ENCODE data around the gene C3orf38.
"Not testable (repeated sequence)": the region's sequence is repeated elsewhere in the genome, so short reads cannot be mapped to it uniquely, and the experiment has no call there.

The C3orf38 gene

GRCh38 chr3:88149509-88150362 lies at the start of gene C3orf38:
Gene C3orf38 (plus strand): TSS chr3:88149959. CDS start chr3:88150053, 94 bp downstream.
- no peak for TF ChIP-seq Cebpa-rat (IDR thresholded peaks at IDR 0.05)
- peak within 1 kb of the TSS; percentile 91 for H3K9ac ChIP-seq
- H3K4me1 ChIP-seq: peaks cover 34% of the 10 kb centered on the region
- no peaks in the 10 kb centered on the region for H3K27me3 ChIP-seq
- peaks cover 18% of the 10 kb centered on the region for H3K36me3 ChIP-seq
- H3K27ac ChIP-seq: peak within 1 kb of the TSS; percentile 91
- peak within 1 kb of the TSS; percentile 88 for H3K4me3 ChIP-seq
- peak within 1 kb of the TSS; percentile 73 for H3K4me2 ChIP-seq
- H3K9me3 ChIP-seq: no peaks in the 10 kb centered on the region
- H4K20me1 ChIP-seq: peaks cover 30% of the 10 kb centered on the region

- no peak overlapping the region for H3K4me2 ChIP-seq
- peaks cover 50% of the 10 kb centered on the region for H3K36me3 ChIP-seq
- peaks cover 10% of the 10 kb centered on the region; the same call in 1 of the 2 replicates for H4K20me1 ChIP-seq
- no peak overlapping the region for H3K4me3 ChIP-seq
- H3K9ac ChIP-seq: no peak overlapping the region
- peaks cover 43% of the 10 kb centered on the region for H3K9me3 ChIP-seq
- H3K4me1 ChIP-seq: no peaks in the 10 kb centered on the region
- H3K27me3 ChIP-seq: no peaks in the 10 kb centered on the region
- H3K27ac ChIP-seq: no peak overlapping the region
- TF ChIP-seq Cebpa-rat (IDR thresholded peaks at IDR 0.05): no peak
Measured at GRCh38 chr3:88101142-88101541, 48.6 kb upstream of the C3orf38 start.

- Histone ChIP-seq H3K4me1 (no peaks in the 10 kb centered on the region), H4K20me1 (peaks cover 19% of the 10 kb centered on the region; the same call in 1 of the 2 replicates), H3K9me3 (peaks cover 9% of the 10 kb centered on the region; the same call in 1 of the 2 replicates), H3K27ac (no peak overlapping the region), H3K4me3 (no peak overlapping the region), H3K36me3 (peaks cover 39% of the 10 kb centered on the region), H3K9ac (no peak overlapping the region), H3K27me3 (no peaks in the 10 kb centered on the region), H3K4me2 (no peak overlapping the region)
- TF ChIP-seq Cebpa-rat (IDR thresholded peaks at IDR 0.05): no peak
Measured at GRCh38 chr3:88105325-88105724, 44.4 kb upstream of the C3orf38 start.

- no peak for TF ChIP-seq Cebpa-rat (IDR thresholded peaks at IDR 0.05)
- Histone ChIP-seq H4K20me1 (0 out of 2 replicates have a peak, but pooled peaks cover 13% of the 10 kb centered on the region), H3K27ac (no peak overlapping the region), H3K27me3 (no peaks in the 10 kb centered on the region), H3K9ac (no peak overlapping the region), H3K4me1 (no peaks in the 10 kb centered on the region), H3K36me3 (peaks cover 43% of the 10 kb centered on the region), H3K9me3 (no peaks in the 10 kb centered on the region), H3K4me3 (no peak overlapping the region), H3K4me2 (no peak overlapping the region)
Measured at GRCh38 chr3:88112289-88112688, 37.5 kb upstream of the C3orf38 start.

GRCh38 chr3:88113311-88114162 lies 36.2 kb upstream of the C3orf38 start:
- Histone ChIP-seq H3K27me3 (no peaks in the 10 kb centered on the region), H3K4me2 (no peak overlapping the region), H4K20me1 (0 out of 2 replicates have a peak, but pooled peaks cover 13% of the 10 kb centered on the region), H3K9me3 (peaks cover 8% of the 10 kb centered on the region), H3K4me3 (no peak overlapping the region), H3K36me3 (peaks cover 50% of the 10 kb centered on the region), H3K27ac (no peak overlapping the region), H3K9ac (no peak overlapping the region), H3K4me1 (no peaks in the 10 kb centered on the region)
- no peak for TF ChIP-seq Cebpa-rat (IDR thresholded peaks at IDR 0.05)

GRCh38 chr3:88114878-88115549 lies 34.7 kb upstream of the C3orf38 start:
- TF ChIP-seq Cebpa-rat (IDR thresholded peaks at IDR 0.05): no peak
- Histone ChIP-seq H3K9me3 (peaks cover 10% of the 10 kb centered on the region), H3K4me2 (no peak overlapping the region), H3K4me3 (no peak overlapping the region), H3K27me3 (no peaks in the 10 kb centered on the region), H3K4me1 (no peaks in the 10 kb centered on the region), H3K9ac (no peak overlapping the region), H3K36me3 (peaks cover 51% of the 10 kb centered on the region), H4K20me1 (0 out of 2 replicates have a peak, but pooled peaks cover 11% of the 10 kb centered on the region), H3K27ac (no peak overlapping the region)

GRCh38 chr3:88117683-88118082 lies 32.1 kb upstream of the C3orf38 start:
- Histone ChIP-seq H4K20me1 (no peaks in the 10 kb centered on the region), H3K9ac (no peak overlapping the region), H3K27me3 (no peaks in the 10 kb centered on the region), H3K27ac (no peak overlapping the region), H3K9me3 (peaks cover 10% of the 10 kb centered on the region), H3K4me1 (no peaks in the 10 kb centered on the region), H3K4me3 (no peak overlapping the region), H3K4me2 (no peak overlapping the region), H3K36me3 (peaks cover 61% of the 10 kb centered on the region)
- no peak for TF ChIP-seq Cebpa-rat (IDR thresholded peaks at IDR 0.05)

GRCh38 chr3:88118603-88119002 lies 31.2 kb upstream of the C3orf38 start:
- not testable (repeated sequence) for H3K4me2 ChIP-seq, H3K9ac ChIP-seq, H4K20me1 ChIP-seq, H3K27ac ChIP-seq, H3K4me3 ChIP-seq, H3K27me3 ChIP-seq, H3K4me1 ChIP-seq, H3K9me3 ChIP-seq
- H3K36me3 ChIP-seq: peaks cover 65% of the 10 kb centered on the region

- no peak for TF ChIP-seq Cebpa-rat (IDR thresholded peaks at IDR 0.05)
- H4K20me1 ChIP-seq: no peaks in the 10 kb centered on the region
- peaks cover 2% of the 10 kb centered on the region for H3K9me3 ChIP-seq
Measured at GRCh38 chr3:88123526-88123925, 26.2 kb upstream of the C3orf38 start.

More at GRCh38 chr3:88123526-88123925, 26.2 kb upstream of the C3orf38 start:
- Histone ChIP-seq H3K36me3 (peaks cover 49% of the 10 kb centered on the region), H3K4me2 (no peak overlapping the region), H3K4me3 (no peak overlapping the region), H3K27ac (no peak overlapping the region), H3K4me1 (peaks cover 4% of the 10 kb centered on the region; the same call in 1 of the 2 replicates), H3K9ac (no peak overlapping the region), H3K27me3 (no peaks in the 10 kb centered on the region)

Data from BLaER1 (cell line).